HCT116 (cell line): Measurements from ENCODE around the gene FAM110A.

ENCODE experiments used
- TF ChIP-seq, protein P1 (sequence below): IDR thresholded peaks from 2 replicates; pipeline ENCODE4 v1.6.1; 2012
- TF ChIP-seq, protein P2 (sequence below), 3 experiments: fragments of 200-600 bp in 1 of 3; sonication (generic) in 1 of 3; IDR thresholded peaks in 2 of 3; conservative IDR thresholded peaks in 1 of 3; 2 replicates each; pipeline ENCODE4 v1.5.1; 2012 to 2017; ENCODE audit warnings: low read depth in 2 of 3, low read length in 2 of 3, antibody characterized with exemption in 1 of 3, borderline replicate concordance in 1 of 3, control low read depth in 1 of 3, mild to moderate bottlenecking in 1 of 3, mixed read lengths in 1 of 3, mixed run types in 1 of 3, moderate library complexity in 1 of 3; ENCODE audit not compliant: insufficient read depth in 1 of 3

DNA sequence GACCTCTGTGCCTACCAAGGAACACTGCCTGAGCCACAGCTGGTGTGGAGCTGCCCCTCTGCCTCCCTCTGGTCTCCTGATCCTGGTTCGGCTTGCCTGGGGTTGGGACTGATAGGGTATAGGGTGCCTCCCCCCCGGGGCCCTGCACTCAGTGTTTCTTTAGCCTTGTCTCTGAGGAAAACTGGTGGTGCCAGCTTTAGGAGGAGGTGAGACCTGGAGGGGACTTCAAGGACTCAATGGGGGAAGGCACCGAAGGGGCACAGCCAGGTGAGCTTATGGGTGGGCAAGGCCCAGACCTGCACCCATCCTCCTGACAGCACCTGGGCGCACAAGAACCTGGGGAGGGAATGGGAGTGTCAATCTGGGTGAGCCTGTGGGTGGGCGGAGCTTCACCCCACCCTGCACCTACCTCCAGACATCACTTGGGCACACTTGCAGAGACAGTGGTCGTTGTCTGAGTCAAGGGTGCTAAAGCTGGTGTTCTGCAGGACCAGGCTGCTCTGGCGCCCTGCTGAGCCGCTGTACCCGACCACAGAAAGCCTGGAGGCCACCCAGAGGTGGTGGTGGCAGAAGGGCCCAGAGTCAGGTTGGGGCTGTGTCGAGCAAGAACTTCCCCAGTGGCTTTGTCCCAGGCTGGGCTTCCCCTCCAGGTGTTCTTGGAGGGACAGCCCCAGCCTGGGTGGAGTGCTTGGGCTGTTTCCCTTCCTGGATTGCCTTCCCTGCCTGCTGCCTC lies 40.5 kb downstream of the FAM110A start:
- TF ChIP-seq, protein P1, sequence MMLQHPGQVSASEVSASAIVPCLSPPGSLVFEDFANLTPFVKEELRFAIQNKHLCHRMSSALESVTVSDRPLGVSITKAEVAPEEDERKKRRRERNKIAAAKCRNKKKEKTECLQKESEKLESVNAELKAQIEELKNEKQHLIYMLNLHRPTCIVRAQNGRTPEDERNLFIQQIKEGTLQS, result no peak
- TF ChIP-seq, protein P2, sequence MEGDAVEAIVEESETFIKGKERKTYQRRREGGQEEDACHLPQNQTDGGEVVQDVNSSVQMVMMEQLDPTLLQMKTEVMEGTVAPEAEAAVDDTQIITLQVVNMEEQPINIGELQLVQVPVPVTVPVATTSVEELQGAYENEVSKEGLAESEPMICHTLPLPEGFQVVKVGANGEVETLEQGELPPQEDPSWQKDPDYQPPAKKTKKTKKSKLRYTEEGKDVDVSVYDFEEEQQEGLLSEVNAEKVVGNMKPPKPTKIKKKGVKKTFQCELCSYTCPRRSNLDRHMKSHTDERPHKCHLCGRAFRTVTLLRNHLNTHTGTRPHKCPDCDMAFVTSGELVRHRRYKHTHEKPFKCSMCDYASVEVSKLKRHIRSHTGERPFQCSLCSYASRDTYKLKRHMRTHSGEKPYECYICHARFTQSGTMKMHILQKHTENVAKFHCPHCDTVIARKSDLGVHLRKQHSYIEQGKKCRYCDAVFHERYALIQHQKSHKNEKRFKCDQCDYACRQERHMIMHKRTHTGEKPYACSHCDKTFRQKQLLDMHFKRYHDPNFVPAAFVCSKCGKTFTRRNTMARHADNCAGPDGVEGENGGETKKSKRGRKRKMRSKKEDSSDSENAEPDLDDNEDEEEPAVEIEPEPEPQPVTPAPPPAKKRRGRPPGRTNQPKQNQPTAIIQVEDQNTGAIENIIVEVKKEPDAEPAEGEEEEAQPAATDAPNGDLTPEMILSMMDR (IDR thresholded peaks at IDR 0.05 in 2 of 3, conservative IDR thresholded peaks at IDR 0.05 in 1 of 3; ENCODE audit: borderline replicate concordance in 1 of 3, insufficient read depth in 1 of 3, low read depth in 2 of 3, low read length in 2 of 3), result no peak
